Panc1 (cell line): ENCODE results near the gene MAJIN. TPM values are rescaled to one million over a fixed set of nuclear protein-coding genes. Genes with fewer than 3 reads are reported as not detected.

Experiments
- ATAC-seq: fragments of 200-7000 bp; cut with Tn5 transposase; 2 replicates; pipeline ENCODE4 v1.9.1; 2020; ENCODE audit warnings: mild to moderate bottlenecking, moderate library complexity
- BruUV-seq: library from RNA; stranded (reverse); fragments of 400-500 nt; replicated peaks from 2 replicates; lab custom pipeline; 2021; lab: Mats Ljungman, UMichigan
- CTCF ChIA-PET: fragments of 300-600 bp; sonication (Branson Sonifier 250); formaldehyde crosslinking; loops from one replicate; lab custom pipeline; 2022; ENCODE audit warnings: antibody characterized with exemption; lab: Charles Lee
- POLR2A ChIA-PET: fragments of 300-600 bp; sonication (Branson Sonifier 250); formaldehyde crosslinking; loops from one replicate; lab custom pipeline; 2022; ENCODE audit warnings: antibody characterized with exemption; lab: Charles Lee
- DNase-seq: peaks from one replicate; pipeline ENCODE4 v3.0.0-alpha.2; 2010; ENCODE audit warnings: low read depth, low spot score
- H3K27ac ChIP-seq: 2 replicates; pipeline ENCODE4 v1.5.1; 2011; ENCODE audit warnings: mild to moderate bottlenecking, low read length, inconsistent platforms
- H3K27me3 ChIP-seq: fragments of 200-500 bp; sonication (Bioruptor generic); 2 replicates; pipeline ENCODE4 v1.6.0; 2014; ENCODE audit warnings: low read length, inconsistent platforms; ENCODE audit not compliant: control insufficient read depth, insufficient read depth
- H3K36me3 ChIP-seq: fragments of 200-500 bp; sonication (Bioruptor generic); 2 replicates; pipeline ENCODE4 v1.5.1; 2014; ENCODE audit warnings: inconsistent platforms, mild to moderate bottlenecking, low read length, moderate library complexity; ENCODE audit not compliant: control insufficient read depth, insufficient read depth
- H3K4me1 ChIP-seq: 2 replicates; pipeline ENCODE4 v1.5.1; 2011; ENCODE audit warnings: inconsistent platforms, mild to moderate bottlenecking, low read length, moderate library complexity; ENCODE audit not compliant: control insufficient read depth, insufficient read depth
- H3K4me3 ChIP-seq, 2 experiments: 2 replicates each; pipeline ENCODE4 v1.5.1; 2011 to 2012; ENCODE audit warnings: low read depth in 2 of 2, low read length in 2 of 2, mild to moderate bottlenecking in 2 of 2, inconsistent platforms in 1 of 2, moderate library complexity in 1 of 2
- H3K9me3 ChIP-seq: fragments of 200-500 bp; sonication (Bioruptor generic); 2 replicates; pipeline ENCODE4 v1.5.1; 2014; ENCODE audit warnings: low read depth, mild to moderate bottlenecking, inconsistent platforms, low read length, moderate library complexity; ENCODE audit not compliant: control insufficient read depth, insufficient read depth
- CTCF ChIP-seq: fragments of 450-650 bp; IDR thresholded peaks from 2 replicates; pipeline ENCODE4 v1.5.1; 2017; ENCODE audit warnings: mild to moderate bottlenecking
- POLR2AphosphoS5 ChIP-seq: IDR thresholded peaks from 2 replicates; pipeline ENCODE4 v1.6.1; 2012; ENCODE audit warnings: mild to moderate bottlenecking, low read depth, low read length, moderate library complexity
- REST ChIP-seq, 2 experiments: IDR thresholded peaks; 2 replicates each; pipeline ENCODE4 v1.6.1; 2011 to 2012; ENCODE audit warnings: low read depth in 2 of 2, control low read depth in 1 of 2, low read length in 1 of 2, mild to moderate bottlenecking in 1 of 2, moderate library complexity in 1 of 2; ENCODE audit not compliant: insufficient read depth in 1 of 2
- SIN3A ChIP-seq: IDR thresholded peaks from 2 replicates; pipeline ENCODE4 v1.6.1; 2012; ENCODE audit warnings: low read depth, mild to moderate bottlenecking, low read length, moderate library complexity, borderline replicate concordance; ENCODE audit not compliant: insufficient read depth
- TCF7L2 ChIP-seq: IDR thresholded peaks from 2 replicates; pipeline ENCODE4 v1.6.1; 2011; ENCODE audit warnings: mild to moderate bottlenecking, low read depth, low read length, inconsistent platforms
- in situ Hi-C: cut with HindIII; loops from 2 replicates; pipeline ENCODE4 v1.10.0; 2016; ENCODE audit warnings: low sequenced_read_pairs, low pct_unique_long_range_greater_than_20kb
- intact Hi-C: fragments of 100-400 bp; cut with micrococcal nuclease; formaldehyde crosslinking; loops from one replicate; pipeline ENCODE4 v1.10.0; 2022; ENCODE audit not compliant: unreplicated experiment
- total RNA-seq: library from RNA; stranded (reverse); gene quantifications from one replicate; pipeline ENCODE4 v1.2.1, GENCODE V29; 2021; ENCODE audit not compliant: unreplicated experiment

Gene MAJIN
- total RNA-seq, 1 experiment from 2014 or later = not detected

DNA sequence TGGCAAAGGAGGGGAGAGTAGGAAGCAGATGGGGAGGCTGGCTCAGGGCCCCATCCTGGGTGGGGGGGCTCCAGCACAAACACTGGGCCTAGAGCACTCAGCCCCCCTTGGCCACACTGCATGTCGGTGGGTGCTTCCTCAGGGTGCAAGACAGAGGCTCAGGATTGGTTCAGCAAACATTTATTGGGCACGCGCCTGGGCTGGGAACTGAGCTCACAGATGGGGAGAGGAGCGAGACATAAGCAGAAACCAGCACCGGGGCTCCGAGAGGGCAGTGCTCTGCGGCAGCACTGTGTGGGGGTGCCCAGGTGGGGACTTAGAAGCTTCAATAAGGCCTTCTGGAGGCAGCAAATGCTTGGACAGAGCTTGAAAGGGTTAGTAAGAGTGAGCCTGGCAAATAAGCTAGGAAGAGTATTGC, 81.4 kb downstream of the MAJIN start:
- H3K27ac ChIP-seq = peak overlapping the region; percentile 45; the same call in 1 of the 2 replicates
- BruUV-seq = no TSS peak
- TF ChIP-seq REST (IDR thresholded peaks at IDR 0.05; ENCODE audit: insufficient read depth in 1 of 2, low read depth in 2 of 2, low read length in 1 of 2) = no peak
- TF ChIP-seq CTCF = no peak
- TF ChIP-seq POLR2AphosphoS5 = no peak
- no peak for TF ChIP-seq SIN3A
- H3K4me1 ChIP-seq = peaks cover 31% of the 10 kb centered on the region
- no peaks in the 10 kb centered on the region for H3K27me3 ChIP-seq
- no peak for DNase-seq
- no peak overlapping the region for H3K4me3 ChIP-seq
- no peaks in the 10 kb centered on the region for H3K9me3 ChIP-seq
- in situ Hi-C loops = no loop called here
- ATAC-seq = no peak
- no peaks in the 10 kb centered on the region for H3K36me3 ChIP-seq
- ChIA-PET POLR2A (no interaction called here), CTCF (interaction anchor here (0.7 kb wide), 1 partner anchor 16 kb away, joined by 5 read pairs; no protein-coding TSS in a partner anchor)
- intact Hi-C loops = no loop called here

- Histone ChIP-seq H3K36me3 (no peaks in the 10 kb centered on the region), H3K27me3 (no peaks in the 10 kb centered on the region), H3K4me3 (no peak overlapping the region), H3K9me3 (no peaks in the 10 kb centered on the region), H3K27ac (peak overlapping the region; percentile 45), H3K4me1 (peaks cover 22% of the 10 kb centered on the region)
- ChIA-PET POLR2A (interaction anchor here (0.5 to 1.4 kb wide), 2 partner anchors 18 to 207 kb away, joined by 3 to 7 read pairs; partner anchors contain the start of gene VPS51), CTCF (interaction anchor here (0.5 to 1.4 kb wide), 3 partner anchors 20 to 107 kb away, joined by 5 read pairs; partner anchors contain the start of gene BATF2)
- TF ChIP-seq CTCF (no peak), SIN3A (no peak), TCF7L2 (no peak), REST (IDR thresholded peaks at IDR 0.05; ENCODE audit: insufficient read depth in 1 of 2, low read depth in 2 of 2, low read length in 1 of 2) (no peak), POLR2AphosphoS5 (no peak)
- ATAC-seq (no peak), DNase-seq (no peak)
- no TSS peak for BruUV-seq
- intact Hi-C loops (no loop called here), in situ Hi-C loops (no loop called here)
Observed at GRCh38 chr11:64888729-64889511, 83.0 kb downstream of the MAJIN start.
